Epidermal melanocyte (primary cell): ENCODE measurements around the gene SFN.
"Not testable (repeated sequence)": the region's sequence is repeated elsewhere in the genome, so short reads cannot be mapped to it uniquely, and the experiment has no call there.

Experiments
- DNase-seq: peaks from one replicate; pipeline ENCODE4 v3.0.0; 2011; ENCODE audit warnings: low spot score; ENCODE audit not compliant: insufficient read length

SFN gene

GRCh38 chr1:26839339-26839722, 23.6 kb upstream of the SFN start:
- no peak for DNase-seq

GRCh38 chr1:26839779-26840178, 23.2 kb upstream of the SFN start:
- DNase-seq, result no peak

GRCh38 chr1:26844424-26845196, 18.3 kb upstream of the SFN start:
- DNase-seq, result no peak

GRCh38 chr1:26847826-26848225, 15.1 kb upstream of the SFN start:
- DNase-seq, result not testable (repeated sequence)

- DNase-seq, result peak; percentile 3
Measured at GRCh38 chr1:26848499-26848898, 14.4 kb upstream of the SFN start.

- peak; percentile 18 for DNase-seq
Measured at GRCh38 chr1:26848941-26849774, 13.8 kb upstream of the SFN start.

- no peak for DNase-seq
Measured at GRCh38 chr1:26851106-26851684, 11.8 kb upstream of the SFN start.

- DNase-seq, result no peak
Measured at GRCh38 chr1:26852701-26853100, 10.2 kb upstream of the SFN start.

GRCh38 chr1:26853156-26853555, 9.8 kb upstream of the SFN start:
- peak; percentile 93 for DNase-seq

- no peak for DNase-seq
Measured at GRCh38 chr1:26853600-26853999, 9.3 kb upstream of the SFN start.

- no peak for DNase-seq
Measured at GRCh38 chr1:26854906-26855305, 8.0 kb upstream of the SFN start.

- DNase-seq, result no peak
Measured at GRCh38 chr1:26855636-26856035, 7.3 kb upstream of the SFN start.

- DNase-seq, result no peak
Measured at GRCh38 chr1:26856181-26856580, 6.8 kb upstream of the SFN start.

GRCh38 chr1:26856604-26857469, 6.1 kb upstream of the SFN start:
- DNase-seq, result no peak

GRCh38 chr1:26857473-26858060, 5.4 kb upstream of the SFN start:
- peak; percentile 13 for DNase-seq

GRCh38 chr1:26858160-26858559, 4.8 kb upstream of the SFN start:
- DNase-seq, result no peak

GRCh38 chr1:26858891-26859640, 3.9 kb upstream of the SFN start:
- DNase-seq, result no peak

GRCh38 chr1:26861286-26861701, 1.7 kb upstream of the SFN start:
- no peak for DNase-seq

- no peak for DNase-seq
Measured at GRCh38 chr1:26861889-26862378, 1.0 kb upstream of the SFN start.

GRCh38 chr1:26863685-26864077, 732 bp downstream of the SFN start:
- DNase-seq, result no peak
